ENCODE results near the gene LRRC37A.

GRCh38 chr17:46262271-46262670 is 32.7 kb upstream of the LRRC37A start:
- no peak for TF ChIP-seq FOXJ3 (CRISPR knock-in tag; IDR thresholded peaks at IDR 0.05)
- TF ChIP-seq, protein P1, sequence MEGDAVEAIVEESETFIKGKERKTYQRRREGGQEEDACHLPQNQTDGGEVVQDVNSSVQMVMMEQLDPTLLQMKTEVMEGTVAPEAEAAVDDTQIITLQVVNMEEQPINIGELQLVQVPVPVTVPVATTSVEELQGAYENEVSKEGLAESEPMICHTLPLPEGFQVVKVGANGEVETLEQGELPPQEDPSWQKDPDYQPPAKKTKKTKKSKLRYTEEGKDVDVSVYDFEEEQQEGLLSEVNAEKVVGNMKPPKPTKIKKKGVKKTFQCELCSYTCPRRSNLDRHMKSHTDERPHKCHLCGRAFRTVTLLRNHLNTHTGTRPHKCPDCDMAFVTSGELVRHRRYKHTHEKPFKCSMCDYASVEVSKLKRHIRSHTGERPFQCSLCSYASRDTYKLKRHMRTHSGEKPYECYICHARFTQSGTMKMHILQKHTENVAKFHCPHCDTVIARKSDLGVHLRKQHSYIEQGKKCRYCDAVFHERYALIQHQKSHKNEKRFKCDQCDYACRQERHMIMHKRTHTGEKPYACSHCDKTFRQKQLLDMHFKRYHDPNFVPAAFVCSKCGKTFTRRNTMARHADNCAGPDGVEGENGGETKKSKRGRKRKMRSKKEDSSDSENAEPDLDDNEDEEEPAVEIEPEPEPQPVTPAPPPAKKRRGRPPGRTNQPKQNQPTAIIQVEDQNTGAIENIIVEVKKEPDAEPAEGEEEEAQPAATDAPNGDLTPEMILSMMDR (IDR thresholded peaks at IDR 0.05) = no peak

Data from SK-N-SH (cell line).